Muscle of leg (tissue), 9 donors: Measurements from ENCODE around the gene SIX3. TPM values are rescaled to one million over a fixed set of nuclear protein-coding genes. Genes with fewer than 3 reads are reported as not detected.

Experiments
- polyA plus RNA-seq, 8 donors: library from polyadenylated mRNA; unstranded; fragments of 120-200 nt; gene quantifications; one replicate each; pipeline versions ENCODE4 v1.2.1 to v1.2.3, GENCODE V29; 2013; ENCODE audit warnings: inconsistent platforms in 1 of 8, low replicate concordance in 1 of 8; ENCODE audit not compliant: insufficient read length in 8 of 8, insufficient read depth in 1 of 8
- total RNA-seq: library from RNA; stranded (reverse); fragments of 120-200 nt; gene quantifications from one replicate; pipeline ENCODE4 v1.2.4, GENCODE V29; 2013

The SIX3 gene
- total and polyA plus RNA-seq, 9 donors = 0.04 to 0.06 TPM; not detected in 7

Other genes starting within 250 kb of the SIX3 start
- 3.3 TPM for gene SIX2, start 67.8 kb downstream of the SIX3 start, total RNA-seq
- 10 to 100 TPM in 6 of 8 donors, 1 to 10 TPM in 2; 4.5 to 20.0 (median 15.7) TPM for gene SIX2, start 67.8 kb downstream of the SIX3 start, polyA plus RNA-seq